B cell (primary cell): ENCODE data around the gene TBCC.

Experiments
- EZH2 ChIP-seq: IDR thresholded peaks from 2 replicates; pipeline ENCODE4 v1.6.1; 2012; ENCODE audit warnings: borderline replicate concordance, low read depth, mild to moderate bottlenecking, moderate library complexity, low read length; ENCODE audit not compliant: insufficient read depth, poor library complexity, severe bottlenecking
- TF ChIP-seq, protein P1 (sequence below): fragments of 200-600 bp; IDR thresholded peaks from one replicate; pipeline ENCODE4 v1.8.0; 2022; ENCODE audit warnings: antibody characterized with exemption, mild to moderate bottlenecking

DNA sequence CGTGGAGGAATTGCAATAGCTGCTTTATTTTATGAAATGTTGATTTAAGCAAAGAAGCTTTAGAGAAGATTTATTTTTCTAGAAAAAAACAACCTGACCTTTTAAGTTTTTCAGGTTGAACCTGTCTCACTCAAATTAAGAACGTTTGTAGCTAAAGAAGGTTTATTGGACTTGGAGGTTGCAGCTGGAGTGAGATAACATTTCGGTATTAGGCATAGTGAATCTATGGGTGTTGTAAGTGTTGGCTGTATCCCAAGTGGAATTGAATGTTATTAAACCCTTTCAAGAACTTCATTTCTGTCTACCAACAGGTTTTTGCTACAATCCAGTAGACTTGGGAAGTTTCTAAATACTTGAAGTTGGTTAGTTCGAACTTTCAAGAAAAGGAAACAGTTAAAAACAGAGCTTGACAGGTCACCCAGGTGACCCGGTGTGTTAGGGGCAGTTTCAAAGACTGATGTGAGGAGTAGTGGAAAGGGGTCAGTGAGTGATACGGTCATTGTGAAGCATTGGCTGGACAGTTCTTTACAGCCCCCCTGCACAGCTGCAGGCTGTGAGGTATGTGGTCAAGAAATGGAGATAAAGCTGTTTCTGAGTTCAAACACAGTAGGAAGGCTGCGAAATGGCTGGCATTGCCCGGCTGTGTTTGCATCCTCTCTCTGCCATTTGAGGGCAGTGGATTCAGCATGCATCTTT, 2.4 kb upstream of the TBCC start:
- TF ChIP-seq, protein P1, sequence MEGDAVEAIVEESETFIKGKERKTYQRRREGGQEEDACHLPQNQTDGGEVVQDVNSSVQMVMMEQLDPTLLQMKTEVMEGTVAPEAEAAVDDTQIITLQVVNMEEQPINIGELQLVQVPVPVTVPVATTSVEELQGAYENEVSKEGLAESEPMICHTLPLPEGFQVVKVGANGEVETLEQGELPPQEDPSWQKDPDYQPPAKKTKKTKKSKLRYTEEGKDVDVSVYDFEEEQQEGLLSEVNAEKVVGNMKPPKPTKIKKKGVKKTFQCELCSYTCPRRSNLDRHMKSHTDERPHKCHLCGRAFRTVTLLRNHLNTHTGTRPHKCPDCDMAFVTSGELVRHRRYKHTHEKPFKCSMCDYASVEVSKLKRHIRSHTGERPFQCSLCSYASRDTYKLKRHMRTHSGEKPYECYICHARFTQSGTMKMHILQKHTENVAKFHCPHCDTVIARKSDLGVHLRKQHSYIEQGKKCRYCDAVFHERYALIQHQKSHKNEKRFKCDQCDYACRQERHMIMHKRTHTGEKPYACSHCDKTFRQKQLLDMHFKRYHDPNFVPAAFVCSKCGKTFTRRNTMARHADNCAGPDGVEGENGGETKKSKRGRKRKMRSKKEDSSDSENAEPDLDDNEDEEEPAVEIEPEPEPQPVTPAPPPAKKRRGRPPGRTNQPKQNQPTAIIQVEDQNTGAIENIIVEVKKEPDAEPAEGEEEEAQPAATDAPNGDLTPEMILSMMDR: no peak
- TF ChIP-seq EZH2: no peak
